SK-N-SH treated with all-trans-retinoic acid at 6 μM for 48 hours (cell line): ENCODE results near the gene STIMATE.

Source experiments
- ARNTL ChIP-seq: fragments of 450-650 bp; formaldehyde crosslinking; IDR thresholded peaks from 2 replicates; pipeline ENCODE4 v1.5.0; 2020; ENCODE audit warnings: low read depth, mild to moderate bottlenecking, moderate library complexity, borderline replicate concordance
- BACH2 ChIP-seq: fragments of 250-450 bp; sonication (Bioruptor Pico); IDR thresholded peaks from 2 replicates; pipeline ENCODE4 v1.9.0; 2021; ENCODE audit warnings: mild to moderate bottlenecking, borderline replicate concordance
- CREB5 ChIP-seq: fragments of 250-450 bp; sonication (Bioruptor Pico); IDR thresholded peaks from 2 replicates; pipeline ENCODE4 v1.5.1; 2020; ENCODE audit warnings: low read depth, mild to moderate bottlenecking, moderate library complexity
- ESRRG ChIP-seq: fragments of 250-450 bp; sonication (Bioruptor Pico); IDR thresholded peaks from 2 replicates; pipeline ENCODE4 v1.6.1; 2021; ENCODE audit warnings: mild to moderate bottlenecking
- OSR1 ChIP-seq: fragments of 250-450 bp; sonication (Bioruptor Pico); IDR thresholded peaks from 2 replicates; pipeline ENCODE4 v1.8.0; 2022; ENCODE audit warnings: moderate library complexity, mild to moderate bottlenecking, inconsistent platforms
- PATZ1 ChIP-seq: fragments of 250-450 bp; sonication (Bioruptor Pico); IDR thresholded peaks from 2 replicates; pipeline ENCODE4 v1.8.0; 2020; ENCODE audit warnings: mild to moderate bottlenecking, moderate library complexity, borderline replicate concordance
- RARB ChIP-seq: fragments of 250-450 bp; sonication (Bioruptor Pico); IDR thresholded peaks from 2 replicates; pipeline ENCODE4 v1.8.0; 2021; ENCODE audit warnings: mild to moderate bottlenecking, moderate library complexity
- TCF4 ChIP-seq: fragments of 250-450 bp; sonication (Bioruptor Pico); IDR thresholded peaks from 2 replicates; pipeline ENCODE4 v1.8.0; 2021; ENCODE audit warnings: mild to moderate bottlenecking, moderate library complexity, borderline replicate concordance
- ZC3H10 ChIP-seq: fragments of 250-450 bp; sonication (Bioruptor Pico); IDR thresholded peaks from 2 replicates; pipeline ENCODE4 v1.5.1; 2021; ENCODE audit warnings: mild to moderate bottlenecking, moderate library complexity
- ZFP30 ChIP-seq: fragments of 450-650 bp; formaldehyde crosslinking; IDR thresholded peaks from 2 replicates; pipeline ENCODE4 v1.5.0; 2022; ENCODE audit warnings: mild to moderate bottlenecking, moderate library complexity
- ZNF8 ChIP-seq: fragments of 450-650 bp; formaldehyde crosslinking; IDR thresholded peaks from 2 replicates; pipeline ENCODE4 v1.5.0; 2020; ENCODE audit warnings: mild to moderate bottlenecking, moderate library complexity

- TF ChIP-seq PATZ1 (CRISPR knock-in tag) (no peak), RARB (no peak), ZC3H10 (CRISPR knock-in tag) (no peak), ZFP30 (no peak), ESRRG (CRISPR knock-in tag) (no peak), BACH2 (CRISPR knock-in tag) (no peak), ZNF8 (CRISPR knock-in tag) (no peak), ARNTL (CRISPR knock-in tag) (no peak), TCF4 (CRISPR knock-in tag) (no peak), CREB5 (CRISPR knock-in tag) (no peak), OSR1 (CRISPR knock-in tag) (no peak)
Observed at GRCh38 chr3:52798978-52799476, 98.3 kb downstream of the STIMATE start.
